HCT116 (cell line): Measurements from ENCODE around the gene OTOGL. TPM values are rescaled to one million over a fixed set of nuclear protein-coding genes. Genes with fewer than 3 reads are reported as not detected.

Experiments
- ATAC-seq: fragments of 200-7000 bp; cut with Tn5 transposase; 2 replicates; pipeline ENCODE4 v1.9.1; 2020; ENCODE audit warnings: mild to moderate bottlenecking, moderate library complexity
- BruUV-seq: library from RNA; stranded (reverse); fragments of 400-500 nt; replicated peaks from 2 replicates; lab custom pipeline; 2021; lab: Mats Ljungman, UMichigan
- CTCF ChIA-PET: fragments of 300-600 bp; sonication (Branson Sonifier 250); formaldehyde crosslinking; loops from one replicate; lab custom pipeline; 2021; ENCODE audit warnings: antibody characterized with exemption; lab: Charles Lee
- POLR2A ChIA-PET: fragments of 300-600, 350-600 bp; sonication (Branson Sonifier 250); formaldehyde crosslinking; loops from one replicate; lab custom pipeline; 2021; ENCODE audit warnings: antibody characterized with exemption; lab: Charles Lee
- RAD21 ChIA-PET, 2 experiments: fragments of 300-600 bp; sonication (Branson Sonifier 250); formaldehyde crosslinking; loops; one replicate each; lab custom pipeline; 2023; ENCODE audit warnings: low total read pairs in 2 of 2; ENCODE audit not compliant: uncharacterized antibody in 2 of 2, unreplicated experiment in 2 of 2, low non-redundant PET in 1 of 2; lab: Charles Lee
- DNase-seq: peaks from one replicate; pipeline ENCODE4 v3.0.0-alpha.2; 2010; ENCODE audit warnings: low read depth, low spot score
- H2AFZ ChIP-seq: fragments of 200-600 bp; shearing (Covaris generic), sonication (generic); 2 replicates; pipeline ENCODE4 v1.6.1; 2017; ENCODE audit warnings: low read depth, mixed run types, mixed read lengths, antibody characterized with exemption, low read length; ENCODE audit not compliant: poor library complexity, severe bottlenecking
- H3K27ac ChIP-seq: 2 replicates; pipeline ENCODE4 v1.5.1; 2012; ENCODE audit warnings: low read depth, low read length
- H3K27me3 ChIP-seq: fragments of 200-600 bp; sonication (generic); 2 replicates; pipeline ENCODE4 v1.6.1; 2016; ENCODE audit warnings: mixed run types, low read length, mixed read lengths; ENCODE audit not compliant: insufficient read depth
- H3K36me3 ChIP-seq, 2 experiments: fragments of 200-500 bp in 1 of 2; fragments of 200-600 bp in 1 of 2; sonication (Bioruptor generic) in 1 of 2; sonication (generic) in 1 of 2; 2 replicates each; pipeline versions ENCODE4 v1.5.1 to v1.6.1; 2014 to 2016; ENCODE audit warnings: low read length in 2 of 2, inconsistent platforms in 1 of 2, mixed read lengths in 1 of 2, mixed run types in 1 of 2; ENCODE audit not compliant: insufficient read depth in 2 of 2, control insufficient read depth in 1 of 2
- H3K4me1 ChIP-seq, 2 experiments: fragments of 200-600 bp in 1 of 2; sonication (generic) in 1 of 2; 2 replicates each; pipeline versions ENCODE4 v1.5.1 to v1.6.1; 2012 to 2017; ENCODE audit warnings: low read length in 2 of 2, inconsistent platforms in 1 of 2, mild to moderate bottlenecking in 1 of 2, mixed read lengths in 1 of 2, mixed run types in 1 of 2, moderate library complexity in 1 of 2; ENCODE audit not compliant: insufficient read depth in 2 of 2, control insufficient read depth in 1 of 2
- H3K4me2 ChIP-seq: fragments of 200-600 bp; sonication (generic); 2 replicates; pipeline ENCODE4 v1.6.1; 2017; ENCODE audit warnings: mixed run types, low read length, mixed read lengths
- H3K4me3 ChIP-seq, 2 experiments: fragments of 200-600 bp in 1 of 2; sonication (generic) in 1 of 2; replicated peaks in 1 of 2; 2 replicates each; pipeline ENCODE4 v1.5.1; 2011 to 2016; ENCODE audit warnings: low read length in 2 of 2, control low read depth in 1 of 2, low read depth in 1 of 2, mild to moderate bottlenecking in 1 of 2, mixed read lengths in 1 of 2, mixed run types in 1 of 2
- H3K79me2 ChIP-seq: fragments of 200-600 bp; sonication (generic); 2 replicates; pipeline ENCODE4 v1.6.1; 2017; ENCODE audit warnings: mild to moderate bottlenecking, mixed run types, low read length, moderate library complexity, mixed read lengths; ENCODE audit not compliant: insufficient read depth
- H3K9ac ChIP-seq: fragments of 200-600 bp; sonication (generic); 2 replicates; pipeline ENCODE4 v1.6.1; 2016; ENCODE audit warnings: low read length, mixed read lengths
- H3K9me2 ChIP-seq: fragments of 200-600 bp; sonication (generic), shearing (Covaris generic); 2 replicates; pipeline ENCODE4 v1.6.1; 2017; ENCODE audit warnings: mixed run types, mild to moderate bottlenecking, moderate library complexity; ENCODE audit not compliant: insufficient read depth
- H3K9me3 ChIP-seq, 2 experiments: fragments of 200-500 bp in 1 of 2; fragments of 200-600 bp in 1 of 2; sonication (Bioruptor generic) in 1 of 2; sonication (generic) in 1 of 2; 2 replicates each; pipeline ENCODE4 v1.6.1; 2014 to 2017; ENCODE audit warnings: low read length in 2 of 2, mixed read lengths in 2 of 2, inconsistent platforms in 1 of 2, low read depth in 1 of 2, mild to moderate bottlenecking in 1 of 2, mixed run types in 1 of 2, moderate library complexity in 1 of 2; ENCODE audit not compliant: control insufficient read depth in 1 of 2, insufficient read depth in 1 of 2
- H4K20me1 ChIP-seq: fragments of 200-600 bp; sonication (generic), shearing (Covaris generic); 2 replicates; pipeline ENCODE4 v1.6.1; 2017; ENCODE audit warnings: mixed run types, mild to moderate bottlenecking, moderate library complexity; ENCODE audit not compliant: insufficient read depth
- CEBPB ChIP-seq: IDR thresholded peaks from 2 replicates; pipeline ENCODE4 v1.6.1; 2012; ENCODE audit warnings: low read depth
- CTCF ChIP-seq, 3 experiments: fragments of 200-600 bp in 1 of 3; sonication (generic) in 1 of 3; IDR thresholded peaks in 2 of 3; conservative IDR thresholded peaks in 1 of 3; 2 replicates each; pipeline ENCODE4 v1.5.1; 2012 to 2017; ENCODE audit warnings: low read depth in 2 of 3, low read length in 2 of 3, antibody characterized with exemption in 1 of 3, borderline replicate concordance in 1 of 3, control low read depth in 1 of 3, mild to moderate bottlenecking in 1 of 3, mixed read lengths in 1 of 3, mixed run types in 1 of 3, moderate library complexity in 1 of 3; ENCODE audit not compliant: insufficient read depth in 1 of 3
- EGR1 ChIP-seq: IDR thresholded peaks from 2 replicates; pipeline ENCODE4 v1.6.1; 2012; ENCODE audit warnings: low read depth
- ELF1 ChIP-seq: IDR thresholded peaks from 2 replicates; pipeline ENCODE4 v1.6.1; 2012; ENCODE audit warnings: low read depth, borderline replicate concordance
- EZH2 ChIP-seq: fragments of 200-600 bp; sonication (generic); IDR thresholded peaks from 2 replicates; pipeline ENCODE4 v1.6.1; 2017; ENCODE audit warnings: antibody characterized with exemption, mixed run types
- EZH2phosphoT487 ChIP-seq: fragments of 200-600 bp; IDR thresholded peaks from 2 replicates; pipeline ENCODE4 v1.6.1; 2018; ENCODE audit warnings: antibody characterized with exemption, borderline replicate concordance
- MAX ChIP-seq: IDR thresholded peaks from 2 replicates; pipeline ENCODE4 v1.6.1; 2012
- POLR2A ChIP-seq: IDR thresholded peaks from 2 replicates; pipeline ENCODE4 v1.7.0; 2011; ENCODE audit warnings: borderline replicate concordance; ENCODE audit not compliant: insufficient read depth, insufficient read length; ENCODE audit errors: extremely low read depth
- SP1 ChIP-seq: IDR thresholded peaks from 2 replicates; pipeline ENCODE4 v1.6.1; 2012; ENCODE audit warnings: low read depth
- SRF ChIP-seq: IDR thresholded peaks from 2 replicates; pipeline ENCODE4 v1.6.1; 2012; ENCODE audit warnings: low read depth
- TCF7L2 ChIP-seq: IDR thresholded peaks from 2 replicates; pipeline ENCODE4 v1.7.0; 2011; ENCODE audit warnings: borderline replicate concordance, inconsistent platforms; ENCODE audit not compliant: insufficient read depth, insufficient read length; ENCODE audit errors: extremely low read depth
- YY1 ChIP-seq: IDR thresholded peaks from 2 replicates; pipeline ENCODE4 v1.6.1; 2011; ENCODE audit warnings: low read length, low read depth, moderate library complexity, mild to moderate bottlenecking; ENCODE audit not compliant: insufficient replicate concordance; ENCODE audit errors: extremely low read depth
- ZFX ChIP-seq: fragments of 450-650 bp; IDR thresholded peaks from 2 replicates; pipeline ENCODE4 v1.6.1; 2017
- intact Hi-C: fragments of 100-400 bp; cut with micrococcal nuclease; formaldehyde crosslinking; loops from 2 replicates; pipeline ENCODE4 v1.10.0; 2022
- total RNA-seq: library from RNA; stranded (reverse); gene quantifications from one replicate; pipeline ENCODE4 v1.2.1, GENCODE V29; 2021; ENCODE audit not compliant: unreplicated experiment
- TF ChIP-seq, protein P1 (sequence below): IDR thresholded peaks from 2 replicates; pipeline ENCODE4 v1.6.1; 2012; ENCODE audit warnings: low read depth
- TF ChIP-seq, protein P2 (sequence below): IDR thresholded peaks from 2 replicates; pipeline ENCODE4 v1.6.1; 2011; ENCODE audit warnings: mild to moderate bottlenecking, low read length, moderate library complexity; ENCODE audit not compliant: insufficient replicate concordance; ENCODE audit errors: extremely low read depth

OTOGL gene
- total RNA-seq, 1 experiment from 2014 or later = not detected

GRCh38 chr12:80212938-80213645, 113.8 kb downstream of the OTOGL start:
- CTCF ChIA-PET = no interaction called here

More at GRCh38 chr12:80212938-80213645, 113.8 kb downstream of the OTOGL start:
- Histone ChIP-seq H3K27ac (no peak overlapping the region), H3K4me2 (no peak overlapping the region), H4K20me1 (no peaks in the 10 kb centered on the region), H3K9ac (no peak overlapping the region), H3K27me3 (no peaks in the 10 kb centered on the region), H3K4me3 (no peak overlapping the region), H3K4me1 (no peaks in the 10 kb centered on the region), H3K79me2 (no peaks in the 10 kb centered on the region), H3K9me2 (no peaks in the 10 kb centered on the region), H2AFZ (no peak overlapping the region), H3K9me3 (no peaks in the 10 kb centered on the region), H3K36me3 (no peaks in the 10 kb centered on the region)
- DNase-seq (no peak), ATAC-seq (no peak)
- BruUV-seq = no TSS peak
- RAD21 ChIA-PET = no interaction called here
- no peak for TF ChIP-seq MAX
- no peak for TF ChIP-seq YY1
- TF ChIP-seq CEBPB = no peak
- TF ChIP-seq, protein P1, sequence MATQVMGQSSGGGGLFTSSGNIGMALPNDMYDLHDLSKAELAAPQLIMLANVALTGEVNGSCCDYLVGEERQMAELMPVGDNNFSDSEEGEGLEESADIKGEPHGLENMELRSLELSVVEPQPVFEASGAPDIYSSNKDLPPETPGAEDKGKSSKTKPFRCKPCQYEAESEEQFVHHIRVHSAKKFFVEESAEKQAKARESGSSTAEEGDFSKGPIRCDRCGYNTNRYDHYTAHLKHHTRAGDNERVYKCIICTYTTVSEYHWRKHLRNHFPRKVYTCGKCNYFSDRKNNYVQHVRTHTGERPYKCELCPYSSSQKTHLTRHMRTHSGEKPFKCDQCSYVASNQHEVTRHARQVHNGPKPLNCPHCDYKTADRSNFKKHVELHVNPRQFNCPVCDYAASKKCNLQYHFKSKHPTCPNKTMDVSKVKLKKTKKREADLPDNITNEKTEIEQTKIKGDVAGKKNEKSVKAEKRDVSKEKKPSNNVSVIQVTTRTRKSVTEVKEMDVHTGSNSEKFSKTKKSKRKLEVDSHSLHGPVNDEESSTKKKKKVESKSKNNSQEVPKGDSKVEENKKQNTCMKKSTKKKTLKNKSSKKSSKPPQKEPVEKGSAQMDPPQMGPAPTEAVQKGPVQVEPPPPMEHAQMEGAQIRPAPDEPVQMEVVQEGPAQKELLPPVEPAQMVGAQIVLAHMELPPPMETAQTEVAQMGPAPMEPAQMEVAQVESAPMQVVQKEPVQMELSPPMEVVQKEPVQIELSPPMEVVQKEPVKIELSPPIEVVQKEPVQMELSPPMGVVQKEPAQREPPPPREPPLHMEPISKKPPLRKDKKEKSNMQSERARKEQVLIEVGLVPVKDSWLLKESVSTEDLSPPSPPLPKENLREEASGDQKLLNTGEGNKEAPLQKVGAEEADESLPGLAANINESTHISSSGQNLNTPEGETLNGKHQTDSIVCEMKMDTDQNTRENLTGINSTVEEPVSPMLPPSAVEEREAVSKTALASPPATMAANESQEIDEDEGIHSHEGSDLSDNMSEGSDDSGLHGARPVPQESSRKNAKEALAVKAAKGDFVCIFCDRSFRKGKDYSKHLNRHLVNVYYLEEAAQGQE = no peak
- TF ChIP-seq EZH2phosphoT487 = no peak
- no peak for TF ChIP-seq EGR1
- no peak for TF ChIP-seq EZH2
- no peak for TF ChIP-seq CTCF (IDR thresholded peaks at IDR 0.05 in 2 of 3, conservative IDR thresholded peaks at IDR 0.05 in 1 of 3; ENCODE audit: borderline replicate concordance in 1 of 3, insufficient read depth in 1 of 3, low read depth in 2 of 3, low read length in 2 of 3)
- TF ChIP-seq ELF1 = no peak
- no peak for TF ChIP-seq ZFX
- no peak for TF ChIP-seq TCF7L2
- TF ChIP-seq, protein P2, sequence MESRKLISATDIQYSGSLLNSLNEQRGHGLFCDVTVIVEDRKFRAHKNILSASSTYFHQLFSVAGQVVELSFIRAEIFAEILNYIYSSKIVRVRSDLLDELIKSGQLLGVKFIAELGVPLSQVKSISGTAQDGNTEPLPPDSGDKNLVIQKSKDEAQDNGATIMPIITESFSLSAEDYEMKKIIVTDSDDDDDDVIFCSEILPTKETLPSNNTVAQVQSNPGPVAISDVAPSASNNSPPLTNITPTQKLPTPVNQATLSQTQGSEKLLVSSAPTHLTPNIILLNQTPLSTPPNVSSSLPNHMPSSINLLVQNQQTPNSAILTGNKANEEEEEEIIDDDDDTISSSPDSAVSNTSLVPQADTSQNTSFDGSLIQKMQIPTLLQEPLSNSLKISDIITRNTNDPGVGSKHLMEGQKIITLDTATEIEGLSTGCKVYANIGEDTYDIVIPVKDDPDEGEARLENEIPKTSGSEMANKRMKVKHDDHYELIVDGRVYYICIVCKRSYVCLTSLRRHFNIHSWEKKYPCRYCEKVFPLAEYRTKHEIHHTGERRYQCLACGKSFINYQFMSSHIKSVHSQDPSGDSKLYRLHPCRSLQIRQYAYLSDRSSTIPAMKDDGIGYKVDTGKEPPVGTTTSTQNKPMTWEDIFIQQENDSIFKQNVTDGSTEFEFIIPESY = no peak
- no peak for TF ChIP-seq POLR2A
- TF ChIP-seq SP1 = no peak
- no peak for TF ChIP-seq SRF
- intact Hi-C loops = no loop called here
- POLR2A ChIA-PET = no interaction called here
